HEK293 (cell line): ENCODE data around the gene OR2T5.
"Not testable (repeated sequence)": the region's sequence is repeated elsewhere in the genome, so short reads cannot be mapped to it uniquely, and the experiment has no call there.

Source experiments
- CTCF ChIP-seq: fragments of 450-650 bp; formaldehyde crosslinking; IDR thresholded peaks from 2 replicates; pipeline ENCODE4 v1.5.1; 2016; ENCODE audit warnings: missing biosample characterization, missing genetic modification characterization
- GLI4 ChIP-seq: fragments of 450-650 bp; formaldehyde crosslinking; IDR thresholded peaks from 2 replicates; pipeline ENCODE4 v1.5.1; 2016; ENCODE audit warnings: missing biosample characterization, missing genetic modification characterization
- HOXA7 ChIP-seq: sonication (generic); formaldehyde crosslinking; IDR thresholded peaks from 2 replicates; pipeline ENCODE4 v1.8.1; 2022; ENCODE audit warnings: missing genetic modification reagents, borderline replicate concordance
- INSM2 ChIP-seq: fragments of 450-650 bp; formaldehyde crosslinking; IDR thresholded peaks from 2 replicates; pipeline ENCODE4 v1.5.1; 2016; ENCODE audit warnings: missing biosample characterization, missing genetic modification characterization
- KLF16 ChIP-seq: fragments of 450-650 bp; formaldehyde crosslinking; IDR thresholded peaks from 2 replicates; pipeline ENCODE4 v1.5.1; 2017; ENCODE audit warnings: missing biosample characterization, missing genetic modification characterization
- YY1 ChIP-seq: fragments of 450-650 bp; formaldehyde crosslinking; IDR thresholded peaks from 2 replicates; pipeline ENCODE4 v1.5.1; 2018; ENCODE audit warnings: missing biosample characterization, missing genetic modification characterization
- ZBTB26 ChIP-seq: fragments of 450-650 bp; formaldehyde crosslinking; optimal IDR thresholded peaks from 2 replicates; pipeline ENCODE3; 2016; ENCODE audit warnings: missing biosample characterization, mild to moderate bottlenecking, missing genetic modification characterization
- ZNF140 ChIP-seq: fragments of 450-650 bp; formaldehyde crosslinking; IDR thresholded peaks from 2 replicates; pipeline ENCODE4 v1.5.1; 2016; ENCODE audit warnings: missing biosample characterization, missing genetic modification characterization
- ZNF239 ChIP-seq: fragments of 450-650 bp; formaldehyde crosslinking; IDR thresholded peaks from 2 replicates; pipeline ENCODE4 v1.5.1; 2016; ENCODE audit warnings: missing biosample characterization, missing genetic modification characterization
- ZNF24 ChIP-seq: fragments of 450-650 bp; formaldehyde crosslinking; IDR thresholded peaks from 2 replicates; pipeline ENCODE4 v1.5.1; 2016; ENCODE audit warnings: missing biosample characterization, missing genetic modification characterization
- ZNF302 ChIP-seq: fragments of 450-650 bp; formaldehyde crosslinking; IDR thresholded peaks from 2 replicates; pipeline ENCODE4 v1.5.1; 2016; ENCODE audit warnings: missing biosample characterization, missing genetic modification characterization, low read depth
- ZNF560 ChIP-seq: fragments of 450-650 bp; formaldehyde crosslinking; IDR thresholded peaks from 2 replicates; pipeline ENCODE4 v1.5.1; 2017; ENCODE audit warnings: missing biosample characterization, missing genetic modification characterization, borderline replicate concordance

GRCh38 chr1:248444603-248445002, 43.8 kb upstream of the OR2T5 start:
- TF ChIP-seq YY1 (tag by site-specific recombination); ZBTB26 (tag by site-specific recombination); HOXA7 (CRISPR knock-in tag); CTCF (tag by site-specific recombination); ZNF560; KLF16; INSM2 (tag by site-specific recombination); ZNF24; ZNF302; ZNF239 (tag by site-specific recombination); GLI4 (tag by site-specific recombination); ZNF140 (tag by site-specific recombination): not testable (repeated sequence)
